Measurements from ENCODE around the gene AUP1.

DNA sequence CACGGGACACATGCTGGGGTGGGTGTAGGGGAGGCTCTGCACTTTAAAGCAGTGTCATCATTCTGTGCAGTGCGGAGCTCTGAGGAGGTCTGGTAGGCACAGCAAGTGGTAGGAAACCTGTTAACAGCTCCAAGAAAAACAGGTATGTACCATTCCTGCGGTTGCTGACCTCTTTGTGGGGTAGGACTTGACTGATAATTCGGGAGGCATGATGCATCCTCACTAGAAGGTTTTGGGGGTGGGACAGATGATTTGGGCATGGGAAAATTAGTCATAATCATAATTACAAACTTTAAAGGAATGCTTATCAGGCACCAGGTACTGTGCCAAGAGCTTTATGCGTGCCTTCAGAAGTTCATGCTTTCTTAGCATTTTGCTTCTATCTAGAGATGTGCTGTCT is 34.7 kb upstream of the AUP1 start:
- TF ChIP-seq, protein P1, sequence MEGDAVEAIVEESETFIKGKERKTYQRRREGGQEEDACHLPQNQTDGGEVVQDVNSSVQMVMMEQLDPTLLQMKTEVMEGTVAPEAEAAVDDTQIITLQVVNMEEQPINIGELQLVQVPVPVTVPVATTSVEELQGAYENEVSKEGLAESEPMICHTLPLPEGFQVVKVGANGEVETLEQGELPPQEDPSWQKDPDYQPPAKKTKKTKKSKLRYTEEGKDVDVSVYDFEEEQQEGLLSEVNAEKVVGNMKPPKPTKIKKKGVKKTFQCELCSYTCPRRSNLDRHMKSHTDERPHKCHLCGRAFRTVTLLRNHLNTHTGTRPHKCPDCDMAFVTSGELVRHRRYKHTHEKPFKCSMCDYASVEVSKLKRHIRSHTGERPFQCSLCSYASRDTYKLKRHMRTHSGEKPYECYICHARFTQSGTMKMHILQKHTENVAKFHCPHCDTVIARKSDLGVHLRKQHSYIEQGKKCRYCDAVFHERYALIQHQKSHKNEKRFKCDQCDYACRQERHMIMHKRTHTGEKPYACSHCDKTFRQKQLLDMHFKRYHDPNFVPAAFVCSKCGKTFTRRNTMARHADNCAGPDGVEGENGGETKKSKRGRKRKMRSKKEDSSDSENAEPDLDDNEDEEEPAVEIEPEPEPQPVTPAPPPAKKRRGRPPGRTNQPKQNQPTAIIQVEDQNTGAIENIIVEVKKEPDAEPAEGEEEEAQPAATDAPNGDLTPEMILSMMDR (IDR thresholded peaks at IDR 0.05), result no peak
- TF ChIP-seq POLR2A (IDR thresholded peaks at IDR 0.05) (no peak), POLR2AphosphoS5 (IDR thresholded peaks at IDR 0.05) (no peak)
